HEK293T (cell line): ENCODE measurements around the gene RBM4B.

Source experiments
- CTCF ChIA-PET: fragments of 350-600 bp; formaldehyde crosslinking; extraction: SDS; loops from one replicate; lab custom pipeline; 2021; ENCODE audit warnings: antibody characterized with exemption, inconsistent platforms; lab: Yijun Ruan, JAX
- POLR2A ChIA-PET: fragments of 350-600 bp; formaldehyde crosslinking; extraction: SDS; loops from one replicate; lab custom pipeline; 2020; ENCODE audit warnings: antibody characterized with exemption, inconsistent platforms; lab: Yijun Ruan, JAX
- DNase-seq: peaks from one replicate; pipeline ENCODE4 v3.0.0; 2012; ENCODE audit warnings: mixed read lengths; ENCODE audit errors: extremely low spot score
- ARNT ChIP-seq: fragments of 450-650 bp; IDR thresholded peaks from 2 replicates; pipeline ENCODE4 v1.6.1; 2017; ENCODE audit warnings: mild to moderate bottlenecking
- BHLHE40 ChIP-seq: fragments of 450-650 bp; IDR thresholded peaks from 2 replicates; pipeline ENCODE4 v1.6.1; 2016; ENCODE audit warnings: mild to moderate bottlenecking, moderate library complexity, borderline replicate concordance
- CTBP1 ChIP-seq: fragments of 450-650 bp; IDR thresholded peaks from 2 replicates; pipeline ENCODE4 v1.6.1; 2016; ENCODE audit warnings: borderline replicate concordance
- ELF4 ChIP-seq: fragments of 450-650 bp; IDR thresholded peaks from 2 replicates; pipeline ENCODE4 v1.6.1; 2017; ENCODE audit warnings: antibody characterized with exemption
- FOXA1 ChIP-seq: fragments of 450-650 bp; IDR thresholded peaks from 2 replicates; pipeline ENCODE4 v1.6.1; 2016; ENCODE audit warnings: mild to moderate bottlenecking
- FOXK2 ChIP-seq: fragments of 450-650 bp; IDR thresholded peaks from 2 replicates; pipeline ENCODE4 v1.6.1; 2016; ENCODE audit warnings: mild to moderate bottlenecking
- FOXM1 ChIP-seq: fragments of 450-650 bp; IDR thresholded peaks from 2 replicates; pipeline ENCODE4 v1.6.1; 2017; ENCODE audit warnings: mild to moderate bottlenecking, borderline replicate concordance
- HDGF ChIP-seq: fragments of 450-650 bp; IDR thresholded peaks from 2 replicates; pipeline ENCODE4 v1.6.1; 2017; ENCODE audit warnings: antibody characterized with exemption, borderline replicate concordance
- L3MBTL2 ChIP-seq: fragments of 450-650 bp; conservative IDR thresholded peaks from 2 replicates; pipeline ENCODE4 v1.6.1; 2016; ENCODE audit warnings: mild to moderate bottlenecking
- LEF1 ChIP-seq: fragments of 450-650 bp; IDR thresholded peaks from 2 replicates; pipeline ENCODE4 v1.6.1; 2017; ENCODE audit warnings: mild to moderate bottlenecking, borderline replicate concordance
- NFRKB ChIP-seq: fragments of 450-650 bp; IDR thresholded peaks from 2 replicates; pipeline ENCODE4 v1.6.1; 2016; ENCODE audit warnings: mild to moderate bottlenecking, moderate library complexity
- SP1 ChIP-seq: fragments of 450-650 bp; IDR thresholded peaks from 2 replicates; pipeline ENCODE4 v1.6.1; 2017
- SUZ12 ChIP-seq: fragments of 450-650 bp; IDR thresholded peaks from 2 replicates; pipeline ENCODE4 v1.6.1; 2016; ENCODE audit warnings: mild to moderate bottlenecking
- TARDBP ChIP-seq: fragments of 450-650 bp; IDR thresholded peaks from 2 replicates; pipeline ENCODE4 v1.6.1; 2016
- ZNF384 ChIP-seq: fragments of 450-650 bp; IDR thresholded peaks from 2 replicates; pipeline ENCODE4 v1.6.1; 2016
- TF ChIP-seq, protein P1 (sequence below): fragments of 450-650 bp; IDR thresholded peaks from 2 replicates; pipeline ENCODE4 v1.6.1; 2016

The RBM4B gene

DNA sequence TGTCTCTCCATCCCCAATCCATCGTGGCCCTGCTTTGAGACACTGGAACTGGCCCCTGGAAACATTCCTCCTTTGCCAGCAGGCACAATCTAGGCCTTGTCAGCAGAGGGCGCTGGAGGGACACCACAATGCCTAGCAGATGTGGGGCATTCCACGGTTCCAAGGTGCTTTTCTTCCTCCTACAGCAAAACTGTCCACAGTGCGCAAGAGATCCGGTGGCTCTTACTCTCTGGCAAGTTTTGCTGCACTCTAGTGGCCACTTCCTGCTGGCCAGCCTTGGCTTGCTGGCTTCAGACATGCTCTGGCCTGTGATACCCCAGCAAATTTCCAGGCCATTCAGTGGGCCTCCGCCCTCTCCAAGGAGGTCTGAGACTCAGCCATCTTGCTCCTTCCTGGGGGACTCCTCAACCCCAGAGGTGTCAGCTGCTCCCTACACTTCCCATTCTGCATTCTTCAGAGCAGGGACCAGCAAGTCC is 17.1 kb upstream of the RBM4B start:
- peak; percentile 90 for DNase-seq
- POLR2A ChIA-PET, result no interaction called here
- no peak for TF ChIP-seq FOXK2
- TF ChIP-seq BHLHE40, result no peak
- TF ChIP-seq CTBP1, result no peak
- TF ChIP-seq L3MBTL2, result no peak
- TF ChIP-seq SUZ12, result no peak
- no peak for TF ChIP-seq SP1
- TF ChIP-seq ARNT, result no peak
- TF ChIP-seq ELF4, result no peak
- no peak for TF ChIP-seq FOXA1
- no peak for TF ChIP-seq ZNF384
- TF ChIP-seq, protein P1, sequence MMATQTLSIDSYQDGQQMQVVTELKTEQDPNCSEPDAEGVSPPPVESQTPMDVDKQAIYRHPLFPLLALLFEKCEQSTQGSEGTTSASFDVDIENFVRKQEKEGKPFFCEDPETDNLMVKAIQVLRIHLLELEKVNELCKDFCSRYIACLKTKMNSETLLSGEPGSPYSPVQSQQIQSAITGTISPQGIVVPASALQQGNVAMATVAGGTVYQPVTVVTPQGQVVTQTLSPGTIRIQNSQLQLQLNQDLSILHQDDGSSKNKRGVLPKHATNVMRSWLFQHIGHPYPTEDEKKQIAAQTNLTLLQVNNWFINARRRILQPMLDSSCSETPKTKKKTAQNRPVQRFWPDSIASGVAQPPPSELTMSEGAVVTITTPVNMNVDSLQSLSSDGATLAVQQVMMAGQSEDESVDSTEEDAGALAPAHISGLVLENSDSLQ, result no peak
- no peak for TF ChIP-seq HDGF
- no peak for TF ChIP-seq NFRKB
- no peak for TF ChIP-seq TARDBP
- no peak for TF ChIP-seq LEF1
- TF ChIP-seq FOXM1, result no peak
- CTCF ChIA-PET, result interaction anchor here (0.7 kb wide), 1 partner anchor 8 kb away, joined by 4 read pairs; no protein-coding TSS in a partner anchor

DNA sequence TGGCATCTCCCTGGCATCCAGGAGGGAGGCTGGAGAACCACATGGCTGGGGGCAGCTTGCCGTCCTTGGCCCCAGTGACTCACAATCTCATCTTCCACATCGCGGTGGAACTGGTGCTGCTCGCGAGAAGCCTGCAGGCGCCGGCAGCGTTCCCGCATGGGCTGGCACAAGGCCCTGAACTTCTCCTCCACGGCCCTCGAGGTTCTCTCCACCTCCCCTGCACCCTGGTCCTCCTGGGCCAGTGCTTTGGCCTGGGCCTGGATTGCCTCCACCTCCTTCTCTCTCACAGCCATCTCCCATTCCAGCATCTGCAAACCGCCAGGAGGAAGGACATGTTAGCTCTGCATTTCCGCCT is 16.3 kb upstream of the RBM4B start:
- POLR2A ChIA-PET, result no interaction called here
- no peak for DNase-seq

DNA sequence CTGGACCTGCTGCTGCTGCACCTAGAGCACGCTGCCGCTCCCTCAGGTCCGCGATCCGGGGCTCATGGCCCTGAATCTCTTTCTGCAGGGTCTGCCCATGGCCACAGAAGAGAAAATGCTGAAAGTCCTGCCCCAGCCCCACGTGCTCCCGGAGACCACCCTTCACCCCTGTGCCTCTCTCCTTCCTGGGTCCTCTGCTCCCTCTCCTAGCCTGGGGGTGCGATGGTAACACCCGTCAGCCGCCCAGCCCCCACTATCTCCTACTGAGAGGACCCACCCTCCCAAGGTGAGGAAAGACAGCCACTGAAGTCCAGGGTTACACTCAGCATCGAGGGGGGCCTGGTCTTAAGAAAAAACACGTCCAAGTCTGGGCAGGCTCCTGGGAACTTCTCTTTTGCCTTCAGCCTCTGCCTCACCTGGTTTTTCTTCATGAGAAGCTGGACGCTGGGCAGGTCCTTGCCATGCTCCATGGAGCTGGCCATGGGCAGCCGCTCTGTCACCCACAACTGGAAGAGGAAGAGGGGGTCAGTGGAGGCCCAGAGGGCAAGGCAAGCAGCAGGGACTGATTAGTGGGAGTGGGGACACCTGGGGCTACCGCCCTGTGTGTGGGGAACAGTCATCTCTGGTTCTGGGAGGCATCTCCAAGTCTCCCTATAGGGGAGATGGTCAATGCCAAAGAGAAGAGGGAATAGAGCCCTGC is 15.8 kb upstream of the RBM4B start:
- no peak for DNase-seq
- CTCF ChIA-PET, result interaction anchor here (0.7 to 1.1 kb wide), 2 partner anchors 15 to 140 kb away, joined by 3 read pairs; no protein-coding TSS in a partner anchor
- TF ChIP-seq NFRKB, result no peak
- no peak for TF ChIP-seq ELF4
- no peak for TF ChIP-seq LEF1
- TF ChIP-seq FOXK2, result no peak
- TF ChIP-seq ZNF384, result no peak
- TF ChIP-seq SP1, result no peak
- TF ChIP-seq FOXM1, result no peak
- TF ChIP-seq BHLHE40, result no peak
- TF ChIP-seq L3MBTL2, result no peak
- TF ChIP-seq ARNT, result no peak
- TF ChIP-seq, protein P1, result no peak
- no peak for TF ChIP-seq HDGF
- no peak for TF ChIP-seq SUZ12
- no peak for TF ChIP-seq CTBP1
- no peak for TF ChIP-seq TARDBP
- TF ChIP-seq FOXA1, result no peak
- POLR2A ChIA-PET, result no interaction called here

More for the DNA sequence above, 16.3 kb upstream of the RBM4B start:
- TF ChIP-seq LEF1, result no peak
- no peak for TF ChIP-seq FOXA1
- TF ChIP-seq, protein P1, result no peak
- TF ChIP-seq ARNT, result no peak
- no peak for TF ChIP-seq NFRKB
- CTCF ChIA-PET, result interaction anchor here (0.7 kb wide), 1 partner anchor 139 kb away, joined by 3 read pairs; no protein-coding TSS in a partner anchor

DNA sequence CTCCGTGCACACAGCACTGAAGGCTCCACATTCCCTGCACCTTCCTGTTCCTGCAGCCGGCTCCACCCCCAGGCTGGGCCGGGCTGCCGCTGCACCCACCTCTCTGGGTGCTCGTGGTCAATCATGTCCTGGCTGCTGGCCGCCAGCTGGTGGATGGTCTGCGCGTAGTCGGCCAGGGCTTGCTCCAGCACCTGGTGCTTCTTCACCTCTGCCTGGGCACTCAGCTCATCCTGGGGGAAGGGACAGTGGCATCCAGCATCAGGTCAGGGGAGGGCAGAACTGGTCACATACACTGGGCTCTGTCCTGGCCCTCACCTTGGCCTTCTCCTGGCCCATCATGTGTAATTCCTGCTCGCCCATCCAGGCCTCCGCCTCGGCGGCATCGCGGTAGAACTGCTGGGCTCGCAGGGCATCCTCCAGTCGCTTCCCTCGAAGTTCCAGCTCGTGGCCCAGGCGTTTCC is 15.2 kb upstream of the RBM4B start:
- no peak for DNase-seq
- TF ChIP-seq LEF1 (no peak), FOXM1 (no peak), SUZ12 (no peak), BHLHE40 (no peak), SP1 (no peak), NFRKB (no peak), L3MBTL2 (no peak), ELF4 (no peak), FOXA1 (no peak)
- ChIA-PET POLR2A (interaction anchor here (1.1 kb wide), 1 partner anchor 142 kb away, joined by 3 read pairs; no protein-coding TSS in a partner anchor), CTCF (interaction anchor here (1.1 kb wide), 1 partner anchor 14 kb away, joined by 3 read pairs; no protein-coding TSS in a partner anchor)

DNA sequence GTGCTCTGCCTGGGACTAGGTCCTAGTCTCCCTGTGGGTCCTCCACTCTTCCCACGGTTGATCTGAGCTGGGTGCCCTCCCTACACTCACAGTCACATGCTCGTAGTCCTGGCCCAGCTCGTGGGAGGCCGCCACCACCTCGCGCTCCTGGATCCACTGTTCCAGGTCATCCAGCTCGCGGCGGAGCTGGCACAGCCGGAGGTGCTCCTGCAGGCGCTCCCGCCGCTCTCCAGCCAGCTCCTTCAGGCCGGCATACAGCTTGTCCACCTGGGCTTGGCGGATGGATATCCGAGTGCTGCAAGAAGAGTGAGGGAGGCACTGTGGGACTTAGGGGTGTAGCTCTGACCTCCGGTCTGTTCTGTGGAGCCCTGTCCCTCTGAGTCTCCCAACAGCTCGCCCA is 14.8 kb upstream of the RBM4B start:
- TF ChIP-seq SP1, result no peak
- no peak for TF ChIP-seq SUZ12
- TF ChIP-seq FOXA1, result no peak
- TF ChIP-seq, protein P1, result no peak
- TF ChIP-seq BHLHE40, result no peak
- TF ChIP-seq FOXK2, result no peak
- POLR2A ChIA-PET, result interaction anchor here (1.1 kb wide), 1 partner anchor 142 kb away, joined by 3 read pairs; no protein-coding TSS in a partner anchor
- no peak for DNase-seq
- CTCF ChIA-PET, result interaction anchor here (1.1 kb wide), 1 partner anchor 14 kb away, joined by 3 read pairs; no protein-coding TSS in a partner anchor
